GM20000 (cell line): ENCODE data around the gene GCC2.

Experiments
- DNase-seq: peaks from one replicate; pipeline ENCODE4 v3.0.0; 2012; ENCODE audit warnings: low spot score
- CTCF ChIP-seq: IDR thresholded peaks from 2 replicates; pipeline ENCODE4 v1.5.1; 2012; ENCODE audit warnings: mild to moderate bottlenecking, control low read depth; ENCODE audit errors: extremely low read depth, missing control alignments

GCC2 gene

GRCh38 chr2:108448678-108449409, at the start of gene GCC2:
Gene GCC2 (plus strand): TSS chr2:108449206. CDS start chr2:108449275, 69 bp downstream.
- TF ChIP-seq CTCF, result no peak
- peak; percentile 90 for DNase-seq

GRCh38 chr2:108399479-108399878, 49.5 kb upstream of the GCC2 start:
- no peak for TF ChIP-seq CTCF
- no peak for DNase-seq

GRCh38 chr2:108401800-108402199, 47.2 kb upstream of the GCC2 start:
- TF ChIP-seq CTCF, result no peak
- no peak for DNase-seq

- TF ChIP-seq CTCF, result no peak
- no peak for DNase-seq
Observed at GRCh38 chr2:108403494-108403893, 45.5 kb upstream of the GCC2 start.

GRCh38 chr2:108404784-108405397, 44.1 kb upstream of the GCC2 start:
- no peak for TF ChIP-seq CTCF

GRCh38 chr2:108407864-108408729, 40.9 kb upstream of the GCC2 start:
- no peak for DNase-seq
- TF ChIP-seq CTCF, result no peak

More at GRCh38 chr2:108404784-108405397, 44.1 kb upstream of the GCC2 start:
- no peak for DNase-seq

- no peak for TF ChIP-seq CTCF
- no peak for DNase-seq
Observed at GRCh38 chr2:108409768-108410167, 39.2 kb upstream of the GCC2 start.
